ENCODE results near the gene PACRG. TPM values are rescaled to one million over a fixed set of nuclear protein-coding genes. Genes with fewer than 3 reads are reported as not detected.

PACRG gene
- total RNA-seq, 3 donors from 2014 or later = 0.64 to 6.4 (median 4.6) TPM

DNA sequence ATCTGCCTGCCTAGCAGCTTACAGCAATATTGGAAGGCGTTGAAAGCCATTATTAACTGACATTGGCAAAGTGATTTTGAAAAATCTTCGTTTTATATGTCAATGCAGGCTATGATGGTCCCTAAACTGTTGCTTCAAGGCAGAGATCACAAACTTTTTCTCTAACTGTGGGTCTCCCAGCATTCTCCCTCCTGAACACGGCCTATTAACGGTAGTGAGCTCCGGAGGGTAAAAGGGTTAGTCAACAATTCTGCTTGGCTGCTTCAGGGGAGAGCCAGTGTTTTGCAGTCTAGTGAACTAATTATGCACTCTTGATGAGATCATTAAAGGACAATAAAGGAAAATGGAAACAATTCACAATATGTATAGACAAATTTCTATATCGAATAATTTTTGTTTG, 424.9 kb downstream of the PACRG start:
- Histone ChIP-seq H3K36me3 (no peaks in the 10 kb centered on the region), H3K4me1 (no peaks in the 10 kb centered on the region), H3K9me3 (peaks cover 0 to 5% of the 10 kb centered on the region in 2 donors), H3K27me3 (no peaks in the 10 kb centered on the region), H3K27ac (no peak overlapping the region), H3K4me3 (no peak overlapping the region)
- intact Hi-C loops (cut with DNase I; ENCODE audit: low total_unique reads) = no loop called here
- no peak for DNase-seq (ENCODE audit: low spot score in 2 of 2)
- no peak for TF ChIP-seq CTCF (IDR thresholded peaks at IDR 0.05)
- no peak for TF ChIP-seq POLR2AphosphoS5 (IDR thresholded peaks at IDR 0.05)

- Histone ChIP-seq H3K9me3 (no peaks in the 10 kb centered on the region), H3K27ac (no peak overlapping the region), H3K4me3 (no peak overlapping the region), H3K36me3 (no peaks in the 10 kb centered on the region), H3K4me1 (no peaks in the 10 kb centered on the region), H3K27me3 (no peaks in the 10 kb centered on the region)
- no peak for DNase-seq (ENCODE audit: low spot score in 2 of 2)
- TF ChIP-seq CTCF (IDR thresholded peaks at IDR 0.05) (no peak), POLR2AphosphoS5 (IDR thresholded peaks at IDR 0.05) (no peak), POLR2A (IDR thresholded peaks at IDR 0.05) (no peak)
- intact Hi-C loops (cut with DNase I; ENCODE audit: low total_unique reads) = no loop called here
These were observed 431.3 kb downstream of the PACRG start for GRCh38 chr6:163159110-163159509.

DNA sequence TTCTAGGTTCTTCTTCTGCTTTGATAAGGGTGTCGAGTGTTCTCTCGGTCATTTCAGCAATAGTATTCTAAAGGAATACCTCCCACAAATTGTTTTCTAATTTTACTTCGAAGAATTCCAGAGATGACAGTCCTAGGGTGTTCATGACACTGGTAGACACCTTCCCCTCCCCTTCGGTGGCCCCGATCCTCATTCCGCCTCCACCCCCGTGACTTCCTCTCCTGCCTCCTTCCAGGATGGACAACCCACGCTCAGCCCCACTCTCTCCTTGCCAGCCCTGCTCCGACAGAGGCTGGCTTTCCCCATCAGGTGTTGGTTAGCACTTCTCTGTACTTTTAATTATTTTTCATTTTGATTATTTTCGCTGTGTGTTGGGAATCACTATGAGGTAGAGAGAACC, 431.9 kb downstream of the PACRG start:
- H3K9me3 ChIP-seq = no peaks in the 10 kb centered on the region
- H3K36me3 ChIP-seq = no peaks in the 10 kb centered on the region
- no peak for DNase-seq (ENCODE audit: low spot score in 2 of 2)
- H3K27me3 ChIP-seq = no peaks in the 10 kb centered on the region
- no peaks in the 10 kb centered on the region for H3K4me1 ChIP-seq
- H3K4me3 ChIP-seq = no peak overlapping the region
- no peak overlapping the region for H3K27ac ChIP-seq
- TF ChIP-seq POLR2A (IDR thresholded peaks at IDR 0.05) (no peak), POLR2AphosphoS5 (IDR thresholded peaks at IDR 0.05) (no peak), CTCF (IDR thresholded peaks at IDR 0.05) (no peak)
- intact Hi-C loops (cut with DNase I; ENCODE audit: low total_unique reads) = no loop called here

DNA sequence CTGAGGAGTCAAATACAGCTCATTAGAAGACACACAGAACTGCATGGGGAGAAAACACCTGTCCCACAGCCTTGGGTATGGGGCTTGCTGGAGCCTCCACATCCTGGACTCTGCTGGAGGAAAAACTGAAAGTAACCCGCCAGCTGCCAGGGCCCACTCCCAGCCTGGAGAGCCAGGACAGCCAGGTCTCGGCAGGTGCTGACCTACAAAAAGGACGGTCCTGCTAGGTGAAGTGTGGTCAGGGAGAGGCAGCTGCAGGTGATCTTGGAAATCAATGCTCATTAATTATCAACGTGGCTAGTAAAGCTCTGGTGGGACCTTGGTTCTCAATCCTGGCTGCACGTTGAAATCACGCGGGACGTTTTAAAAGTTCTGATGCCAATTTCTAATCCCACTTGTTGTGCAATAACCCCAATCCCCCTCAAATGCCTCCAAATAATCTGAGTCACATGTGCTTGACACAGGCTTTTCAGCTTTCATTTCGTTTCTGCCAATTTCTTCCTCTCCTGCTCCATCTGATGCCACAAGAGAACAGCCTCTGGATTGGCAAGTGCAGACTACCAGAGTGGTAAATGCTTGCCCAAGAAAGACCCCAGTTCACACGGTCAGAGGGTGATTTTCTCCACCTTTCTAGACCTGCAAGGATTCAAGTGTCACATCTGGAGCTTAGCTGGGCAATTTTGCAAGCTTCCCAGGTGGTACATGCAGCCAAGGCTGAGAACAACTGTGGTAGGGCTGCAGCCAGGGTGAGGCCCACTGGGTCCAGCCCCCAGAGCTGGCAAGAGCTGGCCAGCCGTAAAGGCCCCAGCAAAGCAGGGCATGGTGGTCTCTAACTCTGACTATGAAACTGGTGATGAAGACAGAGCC, 434.5 kb downstream of the PACRG start:
- TF ChIP-seq CTCF (IDR thresholded peaks at IDR 0.05) (no peak), POLR2A (IDR thresholded peaks at IDR 0.05) (no peak), POLR2AphosphoS5 (IDR thresholded peaks at IDR 0.05) (no peak)
- intact Hi-C loops (cut with DNase I; ENCODE audit: low total_unique reads) = no loop called here

GRCh38 chr6:163162874-163163213, 435.1 kb downstream of the PACRG start:
- intact Hi-C loops (cut with DNase I; ENCODE audit: low total_unique reads) = no loop called here
- H3K4me1 ChIP-seq = no peaks in the 10 kb centered on the region
- no peaks in the 10 kb centered on the region for H3K36me3 ChIP-seq
- no peak overlapping the region for H3K4me3 ChIP-seq
- H3K27ac ChIP-seq = no peak overlapping the region
- H3K9me3 ChIP-seq = no peaks in the 10 kb centered on the region
- no peaks in the 10 kb centered on the region for H3K27me3 ChIP-seq
- TF ChIP-seq POLR2A (IDR thresholded peaks at IDR 0.05) (no peak), POLR2AphosphoS5 (IDR thresholded peaks at IDR 0.05) (no peak), CTCF (IDR thresholded peaks at IDR 0.05) (no peak)
- DNase-seq (ENCODE audit: low spot score in 2 of 2) = no peak

More for the DNA sequence above, 434.5 kb downstream of the PACRG start:
- Histone ChIP-seq H3K9me3 (no peaks in the 10 kb centered on the region), H3K36me3 (no peaks in the 10 kb centered on the region), H3K4me3 (no peak overlapping the region), H3K27me3 (no peaks in the 10 kb centered on the region), H3K4me1 (no peaks in the 10 kb centered on the region), H3K27ac (no peak overlapping the region)
- no peak for DNase-seq (ENCODE audit: low spot score in 2 of 2)
